GM08714 (cell line): ENCODE measurements around the gene KRTAP5-5.
"Not testable (repeated sequence)": the region's sequence is repeated elsewhere in the genome, so short reads cannot be mapped to it uniquely, and the experiment has no call there.

ENCODE experiments used
- H3K4me3 ChIP-seq: fragments of 200-500 bp; sonication (Bioruptor generic); 2 replicates; pipeline ENCODE4 v1.5.1; 2014; ENCODE audit warnings: mild to moderate bottlenecking, low read length, inconsistent platforms
- ZNF274 ChIP-seq: IDR thresholded peaks from 2 replicates; pipeline ENCODE4 v1.6.1; 2012; ENCODE audit warnings: mild to moderate bottlenecking, low read depth, low read length

Gene KRTAP5-5

GRCh38 chr11:1643146-1643690 is 13.6 kb downstream of the KRTAP5-5 start:
- H3K4me3 ChIP-seq = no peak overlapping the region
- TF ChIP-seq ZNF274 = no peak

- no peak for TF ChIP-seq ZNF274
- no peak overlapping the region for H3K4me3 ChIP-seq
Measured at GRCh38 chr11:1644601-1645356, 15.2 kb downstream of the KRTAP5-5 start.

- no peak for TF ChIP-seq ZNF274
- H3K4me3 ChIP-seq = no peak overlapping the region
Measured at GRCh38 chr11:1645357-1645821, 15.8 kb downstream of the KRTAP5-5 start.

GRCh38 chr11:1646540-1646939 is 17.0 kb downstream of the KRTAP5-5 start:
- H3K4me3 ChIP-seq = not testable (repeated sequence)

- TF ChIP-seq ZNF274 = no peak
- H3K4me3 ChIP-seq = no peak overlapping the region
Measured at GRCh38 chr11:1647901-1648652, 18.5 kb downstream of the KRTAP5-5 start.

GRCh38 chr11:1648653-1649420 is 19.3 kb downstream of the KRTAP5-5 start:
- no peak overlapping the region for H3K4me3 ChIP-seq
- TF ChIP-seq ZNF274 = no peak

GRCh38 chr11:1650034-1650917 is 20.7 kb downstream of the KRTAP5-5 start:
- H3K4me3 ChIP-seq = no peak overlapping the region
- TF ChIP-seq ZNF274 = no peak

- H3K4me3 ChIP-seq = no peak overlapping the region
- no peak for TF ChIP-seq ZNF274
Measured at GRCh38 chr11:1650918-1651262, 21.3 kb downstream of the KRTAP5-5 start.

- TF ChIP-seq ZNF274 = no peak
- H3K4me3 ChIP-seq = no peak overlapping the region
Measured at GRCh38 chr11:1651411-1651980, 21.9 kb downstream of the KRTAP5-5 start.

GRCh38 chr11:1652026-1652425 is 22.5 kb downstream of the KRTAP5-5 start:
- TF ChIP-seq ZNF274 = no peak
- H3K4me3 ChIP-seq = no peak overlapping the region

GRCh38 chr11:1652442-1652770 is 22.8 kb downstream of the KRTAP5-5 start:
- no peak overlapping the region for H3K4me3 ChIP-seq
- no peak for TF ChIP-seq ZNF274

- no peak overlapping the region for H3K4me3 ChIP-seq
- no peak for TF ChIP-seq ZNF274
Measured at GRCh38 chr11:1652771-1653540, 23.4 kb downstream of the KRTAP5-5 start.

GRCh38 chr11:1653541-1654387 is 24.2 kb downstream of the KRTAP5-5 start:
- TF ChIP-seq ZNF274 = no peak
- H3K4me3 ChIP-seq = no peak overlapping the region
